Measurements from ENCODE around the gene ROBO4. TPM values are rescaled to one million over a fixed set of nuclear protein-coding genes. Genes with fewer than 3 reads are reported as not detected.

ROBO4 gene
- total and polyA plus RNA-seq, 2 of the 13 experiments (the other 11 are each of a cell fraction or from before 2014, with no cell fraction given) = 0.07 to 1.1 TPM

DNA sequence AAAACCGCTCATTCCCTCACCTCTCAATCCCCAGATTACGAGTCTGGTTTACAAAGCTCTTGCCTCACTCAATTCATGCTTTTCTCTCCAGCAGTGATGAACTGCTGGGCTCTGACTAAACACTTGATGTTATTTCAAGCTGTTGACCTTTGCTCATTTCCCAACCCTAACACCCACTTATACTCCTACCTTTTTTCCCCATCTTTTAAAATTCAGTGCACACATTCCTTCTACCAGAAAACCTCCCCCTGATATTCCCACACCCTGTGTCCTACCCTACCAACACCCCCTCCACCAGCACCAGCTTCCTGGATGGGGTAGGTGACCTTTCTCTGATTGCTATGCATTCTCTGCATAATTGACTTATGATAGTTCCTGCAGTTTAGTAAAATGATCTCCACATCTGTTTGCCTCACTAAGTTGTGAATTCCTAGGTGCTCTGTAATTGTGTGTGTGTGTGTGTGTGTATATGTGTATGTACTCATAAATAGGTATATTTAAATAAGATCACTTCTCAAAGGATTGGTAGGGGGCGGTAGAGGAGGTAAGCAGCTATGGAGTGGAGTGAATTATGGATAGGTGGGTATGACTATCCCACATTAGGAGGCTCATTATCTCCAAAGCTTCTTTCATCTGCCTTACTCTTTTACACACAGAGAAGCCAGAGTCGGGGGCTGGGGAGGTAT is 37.3 kb upstream of the ROBO4 start (continued):
- TF ChIP-seq ZNF710 (CRISPR knock-in tag; IDR thresholded peaks at IDR 0.05; ENCODE audit: borderline replicate concordance) = no peak
- TF ChIP-seq RFXANK (CRISPR knock-in tag; IDR thresholded peaks at IDR 0.05) = no peak
- no peak for TF ChIP-seq PHF5A (CRISPR knock-in tag; IDR thresholded peaks at IDR 0.05; ENCODE audit: low read depth, unreplicated experiment)
- no peak for TF ChIP-seq ZNF318 (CRISPR knock-in tag; IDR thresholded peaks at IDR 0.05)
- no peak for TF ChIP-seq ZNF382 (CRISPR knock-in tag; IDR thresholded peaks at IDR 0.05; ENCODE audit: borderline replicate concordance)
- TF ChIP-seq ZFP82 (CRISPR knock-in tag; IDR thresholded peaks at IDR 0.05; ENCODE audit: borderline replicate concordance) = no peak
- no peak for TF ChIP-seq RXRA (CRISPR knock-in tag; IDR thresholded peaks at IDR 0.05)
- no peak for TF ChIP-seq ZNF446 (CRISPR knock-in tag; IDR thresholded peaks at IDR 0.05)
- TF ChIP-seq ZBTB46 (CRISPR knock-in tag; IDR thresholded peaks at IDR 0.05; ENCODE audit: borderline replicate concordance) = no peak
- TF ChIP-seq, protein P1, sequence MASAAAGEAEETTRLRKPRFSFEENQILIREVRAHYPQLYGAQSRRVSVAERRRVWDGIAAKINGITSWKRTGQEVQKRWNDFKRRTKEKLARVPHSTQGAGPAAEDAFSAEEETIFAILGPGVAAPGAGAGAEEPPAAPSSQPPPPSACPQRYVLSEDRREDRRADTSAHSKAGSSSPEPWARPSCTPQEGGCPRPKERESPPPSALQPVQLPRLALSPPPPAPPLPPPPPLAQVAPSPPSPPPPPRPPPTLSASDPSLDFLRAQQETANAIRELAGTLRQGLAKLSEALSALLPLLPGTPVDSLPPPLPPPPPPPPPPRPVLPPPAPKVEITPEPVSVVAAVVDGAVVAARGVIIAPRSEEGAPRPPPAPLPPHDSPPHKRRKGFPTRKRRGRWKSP (CRISPR knock-in tag; IDR thresholded peaks at IDR 0.05) = no peak
- TF ChIP-seq SMAD1 (CRISPR knock-in tag; IDR thresholded peaks at IDR 0.05; ENCODE audit: borderline replicate concordance, low read depth) = no peak
- TF ChIP-seq ZNF326 (CRISPR knock-in tag; IDR thresholded peaks at IDR 0.05; ENCODE audit: borderline replicate concordance) = no peak
- no peak for TF ChIP-seq RAD21 (CRISPR knock-in tag; IDR thresholded peaks at IDR 0.05)
- TF ChIP-seq PAX8 (CRISPR knock-in tag; IDR thresholded peaks at IDR 0.05; ENCODE audit: borderline replicate concordance) = no peak
- no peak for TF ChIP-seq ZNF652 (CRISPR knock-in tag; IDR thresholded peaks at IDR 0.05; ENCODE audit: borderline replicate concordance, low read depth)
- TF ChIP-seq ZNF235 (CRISPR knock-in tag; IDR thresholded peaks at IDR 0.05; ENCODE audit: borderline replicate concordance) = no peak

Data from HepG2 (cell line).